Measurements from ENCODE around the gene AJAP1. TPM values are rescaled to one million over a fixed set of nuclear protein-coding genes. Genes with fewer than 3 reads are reported as not detected.

The AJAP1 gene
- polyA plus RNA-seq, 3 donors from 2014 or later, result not detected

DNA sequence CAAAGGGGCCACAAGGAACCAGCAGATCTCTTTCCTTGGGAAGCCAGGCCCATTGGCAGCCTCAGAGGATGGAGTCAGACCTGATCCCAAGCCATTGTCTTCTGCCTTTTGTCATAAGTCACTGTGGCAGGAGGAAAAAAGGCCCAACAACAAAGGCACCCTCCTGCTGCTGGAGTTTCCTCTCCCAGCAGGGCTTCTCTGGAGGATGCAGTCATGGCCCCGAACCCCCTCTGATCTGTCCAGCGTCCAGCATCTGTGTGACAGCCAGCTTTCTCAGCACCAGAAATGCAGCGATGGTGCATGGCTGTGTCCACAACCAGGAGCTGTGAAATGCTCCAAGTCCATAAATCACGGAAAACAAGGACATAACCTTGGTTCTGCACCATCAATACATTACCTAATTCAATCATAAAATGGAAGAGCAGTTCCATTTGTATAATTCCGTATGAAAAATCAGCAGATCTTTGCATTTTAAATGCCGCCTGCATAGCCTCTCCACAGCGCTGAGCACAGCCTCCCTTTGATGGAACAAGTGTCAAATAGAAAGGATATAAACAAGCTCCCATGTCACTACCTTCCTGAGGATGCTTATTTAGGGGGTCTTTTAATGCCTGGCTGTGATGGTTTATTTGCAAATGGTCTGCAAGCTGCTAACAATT lies 30.6 kb downstream of the AJAP1 start:
- peaks cover 0 to under 1% (median 0%) of the 10 kb centered on the region in 6 donors for H3K9me3 Mint-ChIP-seq
- H3K4me3 Mint-ChIP-seq, result no peak overlapping the region
- no peaks in the 10 kb centered on the region for H3K4me1 Mint-ChIP-seq
- DNase-seq, result no peak
- H3K27ac Mint-ChIP-seq, result no peak overlapping the region
- peaks cover 0 to 2% (median 1%) of the 10 kb centered on the region in 3 donors for H3K27me3 Mint-ChIP-seq (ENCODE audit: low read depth in 3 of 3)
- no peaks in the 10 kb centered on the region for H3K36me3 Mint-ChIP-seq

DNA sequence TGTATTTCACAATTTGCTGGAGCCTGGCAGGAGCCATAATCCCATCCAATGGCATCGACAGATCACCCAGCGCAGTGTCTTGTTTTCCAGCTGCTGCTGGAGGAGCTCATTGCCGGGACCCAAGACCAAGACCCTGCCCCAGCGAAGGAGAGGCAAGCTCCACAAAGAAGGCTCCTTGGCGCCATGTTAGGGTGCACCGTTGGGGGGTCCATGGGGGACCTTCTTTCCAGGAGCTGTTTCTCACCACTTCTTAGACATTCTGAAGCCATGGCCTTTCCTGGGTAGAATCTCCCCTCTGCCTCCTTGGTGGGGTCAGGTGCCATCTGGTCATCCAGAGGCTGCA lies 31.1 kb downstream of the AJAP1 start:
- Mint-ChIP-seq H3K36me3 (no peaks in the 10 kb centered on the region), H3K27me3 (ENCODE audit: low read depth in 3 of 3) (peaks cover 0 to 1% (median 0%) of the 10 kb centered on the region in 3 donors), H3K4me1 (no peaks in the 10 kb centered on the region), H3K9me3 (no peaks in the 10 kb centered on the region), H3K27ac (no peak overlapping the region), H3K4me3 (no peak overlapping the region)
- no peak for DNase-seq

DNA sequence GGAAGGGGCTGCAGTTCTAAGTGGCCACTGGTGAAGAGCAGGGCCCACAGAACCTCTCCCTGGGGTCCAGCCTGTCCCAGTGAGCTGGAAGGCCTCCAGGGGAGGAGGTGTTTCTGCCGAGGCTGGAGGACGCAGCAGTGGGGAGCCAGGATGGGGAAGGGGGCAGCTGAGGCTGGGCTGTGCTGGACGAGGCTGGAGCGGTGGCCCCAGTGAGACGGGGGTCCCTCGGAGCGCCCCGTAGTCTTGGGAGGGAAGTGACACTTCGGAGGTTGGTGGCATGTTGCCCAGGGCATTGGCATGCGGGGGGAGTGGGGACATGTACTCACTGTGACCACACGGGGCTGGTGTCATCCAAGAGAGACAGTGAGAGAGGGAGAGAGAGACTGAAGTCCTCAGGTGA lies 33.5 kb downstream of the AJAP1 start:
- no peak for DNase-seq
- Mint-ChIP-seq H3K4me3 (no peak overlapping the region), H3K27ac (no peak overlapping the region), H3K27me3 (ENCODE audit: low read depth in 3 of 3) (peaks cover 0 to 2% (median 0%) of the 10 kb centered on the region in 3 donors), H3K36me3 (no peaks in the 10 kb centered on the region), H3K9me3 (no peaks in the 10 kb centered on the region), H3K4me1 (no peaks in the 10 kb centered on the region)

DNA sequence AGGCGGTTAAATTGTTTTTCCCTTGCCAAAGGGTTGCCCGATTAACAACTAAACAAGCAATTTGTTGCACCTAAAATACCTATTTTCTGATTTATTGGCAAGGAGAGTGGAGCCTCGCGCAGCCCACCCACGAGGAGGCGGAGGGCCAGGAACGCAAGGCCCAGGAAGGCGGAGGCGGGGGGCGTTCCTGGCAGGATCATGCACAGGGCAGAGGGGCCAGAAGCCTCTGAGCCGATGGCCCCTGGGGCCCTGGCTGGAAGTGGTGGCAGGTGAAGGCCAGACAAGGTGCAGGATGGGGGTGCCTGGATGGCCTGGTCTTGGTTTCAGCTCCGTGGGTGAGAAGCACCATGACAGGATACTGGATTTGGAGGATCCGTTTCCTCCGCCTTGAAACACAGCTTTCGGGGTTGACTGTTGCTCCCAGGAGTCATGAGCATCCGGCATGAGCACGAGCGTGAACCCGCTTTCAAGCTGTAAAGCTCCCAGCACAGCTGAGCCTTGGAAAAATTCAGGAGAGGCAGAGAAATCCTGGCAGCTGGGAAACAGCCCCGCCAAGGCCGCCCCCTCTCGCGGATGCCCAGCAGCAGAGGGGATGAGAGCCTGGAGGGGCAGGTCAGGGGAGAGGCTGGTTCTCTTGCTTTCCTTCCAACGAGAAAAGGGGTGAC lies 35.0 kb downstream of the AJAP1 start:
- no peak for DNase-seq
- H3K36me3 Mint-ChIP-seq, result no peaks in the 10 kb centered on the region
- H3K4me3 Mint-ChIP-seq, result no peak overlapping the region
- no peaks in the 10 kb centered on the region for H3K4me1 Mint-ChIP-seq
- H3K9me3 Mint-ChIP-seq, result no peaks in the 10 kb centered on the region
- H3K27ac Mint-ChIP-seq, result no peak overlapping the region
- H3K27me3 Mint-ChIP-seq (ENCODE audit: low read depth in 3 of 3), result peaks cover 0 to 2% (median 0%) of the 10 kb centered on the region in 3 donors

DNA sequence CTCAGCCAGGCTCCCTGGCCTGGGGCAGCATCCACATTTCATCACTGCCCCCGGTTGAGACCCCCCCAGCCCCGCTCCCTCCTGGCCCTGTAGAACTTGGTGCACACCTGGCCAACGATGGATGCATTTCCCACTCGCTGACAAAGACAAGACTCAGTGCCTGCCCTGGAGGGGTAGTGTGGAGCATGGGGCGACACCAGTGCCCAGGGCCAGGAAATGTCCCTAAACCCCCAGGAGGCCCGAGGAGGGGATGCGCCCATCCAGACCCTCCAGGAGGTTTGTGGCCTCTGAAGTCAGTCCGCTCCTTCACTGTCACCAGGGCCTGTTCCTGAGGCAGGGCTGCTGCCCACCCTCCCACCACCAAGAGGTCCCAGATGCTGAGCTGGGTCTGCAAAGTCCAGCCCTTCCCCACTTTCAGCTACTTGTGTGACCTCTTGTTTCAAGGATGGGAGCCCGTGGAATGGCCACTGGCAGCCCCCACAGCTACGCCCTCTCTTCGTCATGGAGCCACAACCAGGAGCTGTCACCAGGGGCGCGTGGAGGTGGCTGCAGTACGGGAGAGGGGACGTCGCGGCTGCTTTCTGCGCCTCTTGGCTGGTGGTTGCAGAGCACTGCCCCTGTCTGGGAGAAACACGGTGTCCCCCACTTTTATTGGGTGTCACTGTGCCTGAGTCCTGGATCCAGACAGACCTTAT lies 35.7 kb downstream of the AJAP1 start:
- no peaks in the 10 kb centered on the region for H3K36me3 Mint-ChIP-seq
- H3K27ac Mint-ChIP-seq, result no peak overlapping the region
- no peak overlapping the region for H3K4me3 Mint-ChIP-seq
- H3K4me1 Mint-ChIP-seq, result no peaks in the 10 kb centered on the region
- no peaks in the 10 kb centered on the region for H3K9me3 Mint-ChIP-seq
- H3K27me3 Mint-ChIP-seq (ENCODE audit: low read depth in 3 of 3), result peaks cover 0 to 2% (median 0%) of the 10 kb centered on the region in 3 donors
- DNase-seq, result no peak

DNA sequence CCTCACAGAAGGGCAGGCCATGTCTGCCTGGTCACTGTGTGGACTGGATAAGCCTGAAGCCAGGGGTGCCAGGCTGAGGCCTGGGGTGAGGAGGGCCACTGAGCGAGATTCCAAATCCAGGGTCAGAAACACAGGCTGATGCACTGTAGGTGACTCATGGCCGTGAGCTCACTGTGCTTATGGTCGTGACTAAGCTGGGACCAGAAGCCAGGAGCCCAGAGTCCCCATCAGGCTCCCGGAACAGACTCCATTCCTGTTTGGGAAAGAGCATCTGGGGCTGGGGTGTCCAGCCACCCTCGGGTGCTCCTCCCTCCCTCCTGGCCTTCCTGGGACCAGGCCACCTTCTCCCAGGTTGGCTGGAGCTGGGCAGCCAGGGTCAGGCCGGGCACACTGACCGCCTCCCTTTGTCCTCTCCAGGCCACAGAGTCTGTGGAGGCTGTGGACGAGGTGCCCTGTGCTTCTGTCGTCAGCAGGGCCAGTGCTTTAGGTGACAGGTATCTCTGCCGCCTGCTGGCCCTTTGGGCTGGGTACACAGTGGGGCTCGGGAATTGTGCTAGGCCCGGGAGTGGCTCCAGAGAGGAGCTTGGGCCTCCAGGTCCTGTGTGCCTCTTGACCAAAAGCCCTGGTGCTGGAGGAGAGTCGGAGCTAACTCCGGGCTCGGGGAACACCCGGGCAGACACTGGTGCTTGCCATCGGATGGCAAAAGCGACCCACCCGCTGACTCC lies 36.7 kb downstream of the AJAP1 start:
- no peak overlapping the region for H3K27ac Mint-ChIP-seq
- H3K4me1 Mint-ChIP-seq, result no peaks in the 10 kb centered on the region
- peaks cover 0 to 2% (median 2%) of the 10 kb centered on the region in 3 donors for H3K27me3 Mint-ChIP-seq (ENCODE audit: low read depth in 3 of 3)
- no peak overlapping the region for H3K4me3 Mint-ChIP-seq
- no peaks in the 10 kb centered on the region for H3K9me3 Mint-ChIP-seq
- DNase-seq, result no peak
- no peaks in the 10 kb centered on the region for H3K36me3 Mint-ChIP-seq

DNA sequence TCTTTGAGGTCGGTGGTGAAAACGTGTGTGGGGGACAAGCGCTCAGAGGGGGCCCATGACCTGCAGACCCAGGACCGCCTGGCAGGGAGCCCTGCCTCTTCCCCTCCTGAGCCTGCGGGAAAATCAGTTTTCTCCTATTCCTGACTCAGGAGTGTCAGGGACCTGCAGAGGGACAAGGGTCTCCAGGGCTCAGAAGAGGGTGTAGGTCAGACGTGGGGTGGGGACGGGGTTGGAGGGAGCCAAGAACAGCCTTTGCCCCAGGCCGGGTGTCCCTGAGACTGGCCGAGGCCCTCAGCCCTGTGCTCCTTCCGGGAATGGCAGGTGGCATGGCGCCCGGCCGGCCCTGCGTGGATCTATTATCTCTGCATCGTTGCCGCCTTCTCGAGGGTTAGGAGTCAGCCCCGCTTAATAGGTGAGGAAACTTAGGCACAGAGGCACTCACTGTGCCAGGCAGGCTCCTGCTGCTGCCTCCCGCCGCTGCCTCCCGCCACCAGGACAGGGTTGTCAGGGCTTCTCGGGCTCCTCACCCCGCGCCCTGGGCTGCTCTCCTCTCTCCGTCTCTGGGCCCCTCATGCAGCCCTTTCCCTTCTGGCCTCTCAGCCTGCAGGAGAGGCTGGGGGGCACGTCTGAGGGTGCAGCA lies 37.5 kb downstream of the AJAP1 start:
- no peak for DNase-seq
- no peaks in the 10 kb centered on the region for H3K9me3 Mint-ChIP-seq
- no peak overlapping the region for H3K4me3 Mint-ChIP-seq
- H3K4me1 Mint-ChIP-seq, result no peaks in the 10 kb centered on the region
- no peaks in the 10 kb centered on the region for H3K36me3 Mint-ChIP-seq
- H3K27me3 Mint-ChIP-seq (ENCODE audit: low read depth in 3 of 3), result peaks cover 0 to 3% (median 2%) of the 10 kb centered on the region in 3 donors
- no peak overlapping the region for H3K27ac Mint-ChIP-seq

DNA sequence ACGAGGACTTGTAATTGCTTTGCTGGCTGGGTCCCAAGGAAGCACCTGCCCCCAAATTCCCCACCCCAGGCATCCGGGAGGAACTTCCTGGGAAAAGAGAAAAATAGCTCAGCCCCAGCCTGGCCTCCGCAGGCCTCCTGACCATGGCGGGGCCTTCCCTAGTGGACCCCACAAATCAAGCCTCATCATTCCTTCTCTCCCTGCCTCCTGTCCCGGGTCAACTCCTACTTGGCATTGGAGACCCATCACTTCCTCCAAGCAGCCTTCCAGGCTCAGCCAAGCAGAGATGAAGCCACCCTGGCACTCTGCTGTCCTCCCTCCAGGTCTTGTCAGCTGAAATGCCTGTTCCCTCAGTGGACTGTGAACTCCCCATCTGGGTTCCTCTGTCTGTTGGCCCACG lies 38.0 kb downstream of the AJAP1 start:
- Mint-ChIP-seq H3K4me3 (no peak overlapping the region), H3K27ac (no peak overlapping the region), H3K27me3 (ENCODE audit: low read depth in 3 of 3) (peaks cover 0 to 4% (median 2%) of the 10 kb centered on the region in 3 donors)

DNA sequence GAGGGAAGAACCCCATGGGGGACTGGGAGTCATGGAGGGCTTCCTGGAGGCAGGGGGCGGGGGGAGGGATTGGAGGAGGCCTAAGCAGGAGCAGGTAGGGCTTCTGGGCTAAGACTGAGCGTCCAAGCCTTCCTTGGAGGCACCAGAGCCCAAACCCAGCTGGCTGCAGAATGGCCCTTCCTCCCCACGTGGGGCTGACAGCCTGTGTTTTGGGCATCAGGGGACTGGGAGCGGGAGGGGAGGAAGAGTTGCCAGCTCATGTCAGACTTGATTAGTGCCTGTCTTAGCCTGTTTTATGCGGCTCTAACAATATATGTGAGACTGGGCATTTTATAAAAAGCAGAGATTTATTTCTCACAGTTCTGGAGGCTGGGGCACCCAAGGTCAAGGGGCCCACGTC lies 38.9 kb downstream of the AJAP1 start:
- Mint-ChIP-seq H3K27ac (no peak overlapping the region), H3K9me3 (no peaks in the 10 kb centered on the region), H3K27me3 (ENCODE audit: low read depth in 3 of 3) (peaks cover 0 to 4% (median 2%) of the 10 kb centered on the region in 3 donors), H3K4me3 (no peak overlapping the region), H3K36me3 (no peaks in the 10 kb centered on the region), H3K4me1 (no peaks in the 10 kb centered on the region)
- DNase-seq, result no peak

More for the DNA sequence above, 38.0 kb downstream of the AJAP1 start:
- Mint-ChIP-seq H3K36me3 (no peaks in the 10 kb centered on the region), H3K4me1 (no peaks in the 10 kb centered on the region), H3K9me3 (no peaks in the 10 kb centered on the region)
- DNase-seq, result no peak

DNA sequence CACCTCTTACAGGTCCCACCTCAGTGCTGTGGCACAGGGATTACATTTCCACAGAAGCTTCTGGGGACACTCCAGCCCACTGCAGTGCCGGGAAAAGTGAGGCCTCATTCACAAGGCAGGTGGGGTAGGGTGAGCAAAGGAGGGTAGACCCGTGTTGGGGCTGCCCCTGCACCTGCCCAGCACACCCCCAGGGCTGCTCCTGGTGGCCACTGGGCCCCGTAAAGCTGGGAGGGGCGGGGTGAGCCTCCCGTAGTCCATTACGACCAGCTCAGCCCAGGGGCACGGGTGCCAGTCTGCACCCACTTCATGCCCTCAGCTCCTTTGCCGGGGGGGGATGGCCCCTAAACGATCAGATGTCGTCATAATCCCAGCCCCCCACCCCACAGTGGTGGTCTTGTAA lies 39.5 kb downstream of the AJAP1 start:
- no peak overlapping the region for H3K4me3 Mint-ChIP-seq
- H3K36me3 Mint-ChIP-seq, result no peaks in the 10 kb centered on the region
- no peaks in the 10 kb centered on the region for H3K4me1 Mint-ChIP-seq
- no peak overlapping the region for H3K27ac Mint-ChIP-seq
- no peak for DNase-seq
- H3K27me3 Mint-ChIP-seq (ENCODE audit: low read depth in 3 of 3), result peaks cover 0 to 4% (median 2%) of the 10 kb centered on the region in 3 donors
- H3K9me3 Mint-ChIP-seq, result no peaks in the 10 kb centered on the region

DNA sequence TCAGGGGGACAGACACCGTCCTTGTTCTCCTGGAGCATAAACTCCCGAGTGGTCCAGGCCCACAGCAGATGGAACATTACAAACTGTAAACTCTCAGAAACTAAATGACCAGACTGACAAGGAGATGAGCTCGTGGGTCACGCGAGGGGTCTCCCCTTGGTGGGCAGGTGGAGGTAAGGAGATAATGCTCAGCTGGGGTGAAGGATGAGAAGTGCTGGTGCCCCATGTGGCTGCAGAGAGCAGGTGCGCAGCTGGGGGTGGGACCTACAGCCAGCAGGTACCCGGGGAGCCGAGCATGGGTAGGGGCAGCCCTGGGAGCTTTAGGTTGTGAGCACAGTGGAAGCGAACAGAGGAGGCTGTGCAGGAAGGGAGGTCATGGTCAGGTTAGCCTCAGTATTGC lies 40.1 kb downstream of the AJAP1 start:
- H3K36me3 Mint-ChIP-seq, result no peaks in the 10 kb centered on the region
- no peak overlapping the region for H3K27ac Mint-ChIP-seq
- H3K9me3 Mint-ChIP-seq, result no peaks in the 10 kb centered on the region
- peaks cover 0 to 4% (median 4%) of the 10 kb centered on the region in 3 donors for H3K27me3 Mint-ChIP-seq (ENCODE audit: low read depth in 3 of 3)
- no peak for DNase-seq
- no peaks in the 10 kb centered on the region for H3K4me1 Mint-ChIP-seq
- no peak overlapping the region for H3K4me3 Mint-ChIP-seq

DNA sequence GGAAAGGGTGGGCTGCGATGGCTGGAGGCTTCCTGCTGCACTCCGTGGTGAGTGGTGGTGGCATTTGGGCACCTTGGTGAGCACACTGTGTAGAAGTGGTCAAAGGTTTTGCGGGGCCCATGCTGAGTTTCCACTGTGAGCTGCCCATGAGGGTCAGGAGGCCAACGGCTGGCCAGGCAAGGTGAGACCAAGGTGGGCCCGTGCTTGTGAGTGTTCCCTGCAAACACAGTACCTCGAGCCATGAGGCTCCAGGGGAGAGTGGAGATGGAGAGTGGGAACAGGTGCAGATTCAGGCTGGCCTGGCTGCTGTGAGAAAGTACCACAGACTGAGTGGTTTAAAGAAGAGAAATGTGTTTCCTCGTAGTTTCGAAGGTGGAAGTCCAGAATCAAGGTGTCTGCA lies 40.8 kb downstream of the AJAP1 start:
- Mint-ChIP-seq H3K4me1 (no peaks in the 10 kb centered on the region), H3K27ac (no peak overlapping the region), H3K27me3 (ENCODE audit: low read depth in 3 of 3) (peaks cover 0 to 5% (median 4%) of the 10 kb centered on the region in 3 donors), H3K9me3 (no peaks in the 10 kb centered on the region), H3K4me3 (no peak overlapping the region), H3K36me3 (no peaks in the 10 kb centered on the region)
- no peak for DNase-seq

DNA sequence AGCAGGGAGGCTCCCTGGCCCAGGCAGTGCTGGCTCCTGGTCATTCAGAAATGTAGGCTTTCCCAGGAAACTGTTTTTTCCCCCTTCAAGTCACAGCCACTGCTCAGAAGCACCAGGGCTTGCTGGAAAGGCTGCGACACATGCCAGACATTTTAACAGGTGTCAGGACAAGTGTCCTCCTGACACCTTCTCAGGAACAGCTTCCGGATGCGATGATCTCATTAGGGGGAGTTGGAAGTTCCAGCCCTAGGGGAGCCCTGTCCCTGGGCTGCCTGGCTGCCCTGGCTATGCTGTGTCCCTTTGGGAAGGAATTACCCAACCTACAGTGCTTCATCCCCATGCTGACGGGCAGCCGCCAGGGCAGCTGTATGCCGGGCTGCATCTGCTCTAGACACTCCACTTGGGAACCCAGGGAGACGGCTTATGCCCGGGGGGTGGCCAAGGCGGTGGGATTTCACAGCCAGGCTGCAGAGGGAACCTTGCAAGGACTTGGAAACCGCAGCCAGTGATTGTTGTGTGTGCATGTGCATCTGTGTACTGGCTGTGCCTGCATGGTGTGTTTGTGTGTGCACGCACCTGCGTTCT lies 41.8 kb downstream of the AJAP1 start:
- Mint-ChIP-seq H3K9me3 (no peaks in the 10 kb centered on the region), H3K27me3 (ENCODE audit: low read depth in 3 of 3) (peaks cover 0 to 5% (median 4%) of the 10 kb centered on the region in 3 donors), H3K36me3 (no peaks in the 10 kb centered on the region), H3K27ac (no peak overlapping the region), H3K4me3 (no peak overlapping the region), H3K4me1 (no peaks in the 10 kb centered on the region)
- no peak for DNase-seq
